ENCODE data around the gene MAZ. TPM values are rescaled to one million over a fixed set of nuclear protein-coding genes. Genes with fewer than 3 reads are reported as not detected.

Gene MAZ
- total and polyA plus RNA-seq, 2 of the 8 experiments (the other 6 are each of a cell fraction or from before 2014, with no cell fraction given), result 219 to 380 TPM

GRCh38 chr16:29810699-29811169 is 4.4 kb downstream of the MAZ start:
- POLR2A ChIA-PET (ENCODE audit: partially characterized antibody), result interaction anchor here (0.7 to 2.3 kb wide), 11 partner anchors 11 to 242 kb away, joined by 3 to 21 read pairs (median 5); partner anchors contain the start of genes CDIPT, KIF22, MVP and QPRT
- FAIRE-seq, result no peak

More at GRCh38 chr16:29810699-29811169, 4.4 kb downstream of the MAZ start:
- Histone ChIP-seq H2AK5ac (ENCODE audit: low read depth, low read length) (no peak overlapping the region), H4K5ac (ENCODE audit: insufficient read length, low read depth, low read length) (peak overlapping the region; percentile 41), H3K9ac (replicated peaks in 1 of 4; ENCODE audit: extremely low read depth in 1 of 4, low read depth in 3 of 4, low read length in 3 of 4) (no peak overlapping the region), H2AFZ (ENCODE audit: low read length) (no peak overlapping the region), H2BK120ac (replicated peaks; ENCODE audit: low read depth, low read length) (no peak overlapping the region), H4K8ac (ENCODE audit: extremely low read depth, insufficient read depth, low read length) (no peak overlapping the region), H3K27me3 (replicated peaks in 1 of 4; ENCODE audit: control insufficient read depth in 3 of 4, extremely low read depth in 1 of 4, insufficient read depth in 3 of 4, low read length in 3 of 4) (no peaks in the 10 kb centered on the region), H3K36me3 (ENCODE audit: control insufficient read depth in 2 of 4, insufficient read depth in 4 of 4, low read length in 3 of 4) (peaks cover 6 to 25% (median 10%) of the 10 kb centered on the region in 4 experiments), H2BK15ac (ENCODE audit: low read length) (no peak overlapping the region), H3K79me2 (ENCODE audit: control insufficient read depth in 1 of 2, insufficient read depth in 2 of 2, low read length in 2 of 2) (peaks cover 7 to 30% of the 10 kb centered on the region in 2 experiments), H3K4me2 (ENCODE audit: insufficient read depth in 1 of 2, low read depth in 2 of 2, low read length in 2 of 2) (peak overlapping the region; percentile 91 to 92), H3K23me2 (ENCODE audit: low read depth, low read length) (peaks cover 36% of the 10 kb centered on the region), H3K23ac (ENCODE audit: insufficient read length) (no peak overlapping the region), H3K18ac (ENCODE audit: extremely low read depth, low read length) (peak overlapping the region; percentile 44; the same call in 1 of the 2 replicates), H4K91ac (replicated peaks; ENCODE audit: insufficient read length, low read length) (no peak overlapping the region), H2BK5ac (ENCODE audit: low read depth, low read length) (peak overlapping the region; percentile 91; the same call in 1 of the 2 replicates), H2BK12ac (ENCODE audit: low read depth, low read length) (no peak overlapping the region), H2BK20ac (ENCODE audit: low read length) (no peak overlapping the region), H3K4ac (replicated peaks; ENCODE audit: insufficient read length, low read depth, low read length) (no peak overlapping the region), H3K79me1 (ENCODE audit: low read depth, low read length) (no peaks in the 10 kb centered on the region; the same call in 1 of the 2 replicates), H3K4me3 (ENCODE audit: extremely low read depth in 1 of 4, insufficient read depth in 2 of 4, low read depth in 3 of 4, low read length in 4 of 4) (peak overlapping the region; percentile 1 to 85 (median 56); a peak in 5 of 8 replicates), H3K9me3 (ENCODE audit: insufficient read depth in 2 of 2, low read depth in 1 of 2, low read length in 1 of 2) (no peaks in the 10 kb centered on the region), H3K56ac (replicated peaks; ENCODE audit: insufficient read length, low read depth, low read length) (no peak overlapping the region), H3K4me1 (replicated peaks in 1 of 4; ENCODE audit: control insufficient read depth in 3 of 4, insufficient read depth in 4 of 4, low read length in 3 of 4) (peaks cover 0 to 52% (median 42%) of the 10 kb centered on the region in 4 experiments; a peak in 6 of 7 replicates), H3K14ac (ENCODE audit: insufficient read length) (no peak overlapping the region), H4K20me1 (replicated peaks in 1 of 2; ENCODE audit: control insufficient read depth in 1 of 2, insufficient read depth in 2 of 2, low read length in 2 of 2) (peaks cover 15 to 21% of the 10 kb centered on the region in 2 experiments), H3K27ac (ENCODE audit: low read depth, low read length) (no peak overlapping the region; the same call in 1 of the 2 replicates)
- 10% methylated on average over 6 of the region's 9 CpGs; no CpG with 5 or more reads in 1 of the 2 experiments for WGBS, 2 experiments (ENCODE audit: extremely low coverage in 1 of 2, insufficient coverage in 1 of 2, insufficient read length in 1 of 2, insufficient replicate concordance in 2 of 2, low coverage in 1 of 2, low lambda C conversion rate in 2 of 2, missing lambda C conversion rate in 1 of 2)
- CTCF ChIA-PET (ENCODE audit: partially characterized antibody), result interaction anchor here (0.9 to 4.4 kb wide), 3 partner anchors 7 to 244 kb away, joined by 3 to 30 read pairs (median 3); partner anchors contain the start of genes MVP and PAGR1
- peak in 1 of 2 experiments; percentile 61 for DNase-seq (ENCODE audit: low read depth in 1 of 2, low spot score in 2 of 2)
- TF ChIP-seq CTCF (IDR thresholded peaks at IDR 0.05; ENCODE audit: control extremely low read depth in 1 of 3, insufficient read depth in 1 of 3, low read depth in 1 of 3, low read length in 3 of 3), result no peak
- no peak for TF ChIP-seq CREB1 (IDR thresholded peaks at IDR 0.05)
- peak; percentile 4; the same call in 1 of the 2 replicates for TF ChIP-seq SIX5 (IDR thresholded peaks at IDR 0.05; ENCODE audit: low read depth, low read length)
- no peak for TF ChIP-seq SAP30 (IDR thresholded peaks at IDR 0.05; ENCODE audit: insufficient read depth, insufficient replicate concordance, low read length)
- TF ChIP-seq KDM5A (IDR thresholded peaks at IDR 0.05; ENCODE audit: low read length), result no peak

All from H1 (cell line).